Endodermal cell (in vitro differentiated cells): ENCODE results near the gene CFAP107. TPM values are rescaled to one million over a fixed set of nuclear protein-coding genes. Genes with fewer than 3 reads are reported as not detected.
"Not testable (repeated sequence)": the region's sequence is repeated elsewhere in the genome, so short reads cannot be mapped to it uniquely, and the experiment has no call there.

Experiments used
- DNase-seq: peaks from one replicate; pipeline ENCODE4 v3.0.0-alpha.2; 2017
- H3K27ac ChIP-seq: 2 replicates; pipeline ENCODE4 v1.5.1; 2013; ENCODE audit warnings: mild to moderate bottlenecking, low read depth, low read length, moderate library complexity
- H3K27me3 ChIP-seq: 2 replicates; pipeline ENCODE4 v1.6.1; 2013; ENCODE audit warnings: mild to moderate bottlenecking, low read length, moderate library complexity; ENCODE audit not compliant: insufficient read depth, control insufficient read depth, poor library complexity, severe bottlenecking
- H3K36me3 ChIP-seq: 2 replicates; pipeline ENCODE4 v1.7.0; 2013; ENCODE audit warnings: mild to moderate bottlenecking, low read length, moderate library complexity; ENCODE audit not compliant: control insufficient read depth, insufficient read depth
- H3K4me1 ChIP-seq: one replicate; pipeline ENCODE4 v1.7.0; 2013; ENCODE audit warnings: low read length; ENCODE audit not compliant: control insufficient read depth, insufficient read depth
- H3K4me3 ChIP-seq: 2 replicates; pipeline ENCODE4 v1.5.1; 2013; ENCODE audit warnings: mild to moderate bottlenecking, low read length, moderate library complexity
- H3K9ac ChIP-seq: 2 replicates; pipeline ENCODE4 v1.6.1; 2013; ENCODE audit warnings: mild to moderate bottlenecking, low read length, moderate library complexity; ENCODE audit not compliant: poor library complexity, severe bottlenecking; ENCODE audit errors: extremely low read depth
- H3K9me3 ChIP-seq: 2 replicates; pipeline ENCODE4 v1.6.1; 2013; ENCODE audit warnings: mild to moderate bottlenecking, low read length, moderate library complexity; ENCODE audit not compliant: control insufficient read depth
- H3K27ac Mint-ChIP-seq: 2 replicates; pipeline ENCODE4 v1.8.0; 2020; ENCODE audit warnings: mixed read lengths
- H3K27me3 Mint-ChIP-seq: 2 replicates; pipeline ENCODE4 v1.8.0; 2021; ENCODE audit warnings: mild to moderate bottlenecking, mixed read lengths; ENCODE audit not compliant: insufficient read depth
- H3K36me3 Mint-ChIP-seq: 2 replicates; pipeline ENCODE4 v1.8.0; 2020; ENCODE audit warnings: low read depth, mixed read lengths
- H3K4me1 Mint-ChIP-seq: 2 replicates; pipeline ENCODE4 v1.8.0; 2020; ENCODE audit warnings: mixed read lengths
- H3K4me3 Mint-ChIP-seq: 2 replicates; pipeline ENCODE4 v1.8.0; 2020; ENCODE audit warnings: mild to moderate bottlenecking, moderate library complexity, mixed read lengths
- H3K9me3 Mint-ChIP-seq: 2 replicates; pipeline ENCODE4 v1.8.0; 2020; ENCODE audit warnings: mild to moderate bottlenecking, mixed read lengths
- CTCF ChIP-seq: fragments of 200-600 bp; sonication (generic); conservative IDR thresholded peaks from 2 replicates; pipeline ENCODE4 v1.5.0; 2021; ENCODE audit warnings: antibody characterized with exemption, mild to moderate bottlenecking
- WGBS, 2 experiments: methylation state at CpG; one replicate each; pipeline versions ENCODE4 v1.1.5 to v1.1.7; 2013; ENCODE audit warnings: missing lambda C conversion rate in 2 of 2, mixed read lengths in 1 of 2; ENCODE audit not compliant: insufficient coverage in 1 of 2, insufficient read length in 1 of 2; 5-methylcytosine and 5-hydroxymethylcytosine counted together
- total RNA-seq, 2 donors: library from RNA; stranded (reverse); fragmentation: NEBNext Ultra II Directional in 1 of 2; extraction: Animal tissue kit (Norgen Biotek cat#: 25700) in 1 of 2; gene quantifications; 2 replicates in 1 of 2; 3 replicates in 1 of 2; pipeline ENCODE4 v1.2.1, GENCODE V29; 2021

CFAP107 gene
- total RNA-seq, 2 donors from 2014 or later = not detected

- H3K9me3 ChIP-seq = no peaks in the 10 kb centered on the region
Observed at GRCh38 chr1:12778061-12778460, 32.1 kb downstream of the CFAP107 start.

GRCh38 chr1:12778907-12779306 lies 32.9 kb downstream of the CFAP107 start:
- Mint-ChIP-seq H3K36me3 (no peaks in the 10 kb centered on the region), H3K9me3 (peaks cover 7% of the 10 kb centered on the region), H3K27me3 (peaks cover 7% of the 10 kb centered on the region), H3K27ac (no peak overlapping the region), H3K4me3 (no peak overlapping the region), H3K4me1 (no peaks in the 10 kb centered on the region)
- WGBS, 2 experiments = 88 to 93% methylated on average over 5 to 6 of the region's 6 CpGs
- no peaks in the 10 kb centered on the region for H3K9me3 ChIP-seq
- H3K27me3 ChIP-seq = no peaks in the 10 kb centered on the region
- H3K36me3 ChIP-seq = no peaks in the 10 kb centered on the region
- peak; percentile 6 for DNase-seq
- H3K27ac ChIP-seq = no peak overlapping the region
- H3K9ac ChIP-seq = no peak overlapping the region
- H3K4me3 ChIP-seq = no peak overlapping the region
- no peaks in the 10 kb centered on the region for H3K4me1 ChIP-seq
- TF ChIP-seq CTCF = no peak

More at GRCh38 chr1:12778061-12778460, 32.1 kb downstream of the CFAP107 start:
- Histone ChIP-seq H3K4me3 (no peak overlapping the region), H3K36me3 (no peaks in the 10 kb centered on the region), H3K27me3 (no peaks in the 10 kb centered on the region), H3K9ac (no peak overlapping the region), H3K27ac (no peak overlapping the region), H3K4me1 (no peaks in the 10 kb centered on the region)
- Mint-ChIP-seq H3K9me3 (peaks cover 1% of the 10 kb centered on the region), H3K4me3 (no peak overlapping the region), H3K4me1 (no peaks in the 10 kb centered on the region), H3K27me3 (peaks cover 7% of the 10 kb centered on the region), H3K27ac (no peak overlapping the region), H3K36me3 (no peaks in the 10 kb centered on the region)
- DNase-seq = no peak
- 86 to 100% methylated on average over 4 of the region's 4 CpGs for WGBS, 2 experiments
- no peak for TF ChIP-seq CTCF

GRCh38 chr1:12781488-12781887 lies 35.5 kb downstream of the CFAP107 start:
- TF ChIP-seq CTCF = peak; percentile 44
- H3K27me3 Mint-ChIP-seq, H3K27ac ChIP-seq, H3K9ac ChIP-seq, H3K27me3 ChIP-seq, H3K4me1 Mint-ChIP-seq, H3K36me3 Mint-ChIP-seq, H3K4me3 Mint-ChIP-seq, DNase-seq, H3K36me3 ChIP-seq, H3K4me3 ChIP-seq, H3K27ac Mint-ChIP-seq, H3K4me1 ChIP-seq: not testable (repeated sequence)
- WGBS, 2 experiments = 50% methylated on average over 4 of the region's 5 CpGs; no CpG with 5 or more reads in 1 of the 2 experiments
- H3K9me3 ChIP-seq = peaks cover 17% of the 10 kb centered on the region
- H3K9me3 Mint-ChIP-seq = peaks cover 25% of the 10 kb centered on the region
